HepG2 (cell line): Measurements from ENCODE around the gene TAMALIN. TPM values are rescaled to one million over a fixed set of nuclear protein-coding genes. Genes with fewer than 3 reads are reported as not detected.

Source experiments
- IRF9 ChIP-seq: sonication (generic); formaldehyde crosslinking; IDR thresholded peaks from 2 replicates; pipeline ENCODE4 v1.8.0; 2022; ENCODE audit warnings: missing genetic modification reagents, mild to moderate bottlenecking, borderline replicate concordance
- PRDM15 ChIP-seq: sonication (generic); formaldehyde crosslinking; IDR thresholded peaks from 2 replicates; pipeline ENCODE4 v1.4.0; 2020; ENCODE audit warnings: missing genetic modification reagents
- TCF7L2 ChIP-seq: IDR thresholded peaks from 2 replicates; pipeline ENCODE4 v1.6.1; 2011; ENCODE audit warnings: mild to moderate bottlenecking, low read depth, low read length, moderate library complexity
- TERF1 ChIP-seq: sonication (generic); formaldehyde crosslinking; IDR thresholded peaks from 2 replicates; pipeline ENCODE4 v1.8.0; 2022; ENCODE audit warnings: mild to moderate bottlenecking, missing genetic modification reagents, moderate library complexity
- ZMAT3 ChIP-seq: sonication (generic); formaldehyde crosslinking; conservative IDR thresholded peaks from 2 replicates; pipeline ENCODE4 v1.7.0; 2021; ENCODE audit warnings: missing genetic modification reagents
- ZNF275 ChIP-seq: sonication (generic); formaldehyde crosslinking; IDR thresholded peaks from 2 replicates; pipeline ENCODE4 v1.8.0; 2022; ENCODE audit warnings: missing genetic modification reagents, mild to moderate bottlenecking, inconsistent platforms, borderline replicate concordance
- ZNF407 ChIP-seq: sonication (generic); formaldehyde crosslinking; IDR thresholded peaks from one replicate; pipeline ENCODE4 v1.5.1; 2020; ENCODE audit warnings: mild to moderate bottlenecking, missing genetic modification reagents; ENCODE audit errors: not compliant biosample characterization
- ZNF614 ChIP-seq: IDR thresholded peaks from 2 replicates; pipeline ENCODE4 v1.6.1; 2018; ENCODE audit warnings: missing biosample characterization, missing genetic modification reagents, inconsistent platforms, borderline replicate concordance
- polyA plus RNA-seq, 8 experiments: library from polyadenylated mRNA; depleted of rRNA in 3 of 8; stranded (reverse) in 7 of 8; unstranded in 1 of 8; fragments of >200 nt; fragmentation: Illumina TruSeq in 4 of 8; extraction: Trizol in 4 of 8; gene quantifications; 2 replicates each; pipeline versions ENCODE4 v1.2.1 to v1.2.3, GENCODE V29; 2011 to 2016; ENCODE audit warnings: low read depth in 4 of 8, missing spikeins in 1 of 8, mixed read lengths in 1 of 8; ENCODE audit not compliant: insufficient read depth in 1 of 8
- total RNA-seq, 5 experiments: library from RNA; depleted of rRNA; stranded (reverse); fragments of >200 nt; fragmentation: Illumina TruSeq; extraction: Trizol; gene quantifications; 2 replicates each; pipeline ENCODE4 v1.2.3, GENCODE V29; 2016; ENCODE audit warnings: low read depth in 1 of 5
- TF ChIP-seq, protein P1 (sequence below): sonication (generic); formaldehyde crosslinking; IDR thresholded peaks from 2 replicates; pipeline ENCODE4 v1.5.0; 2020; ENCODE audit warnings: missing genetic modification reagents, mild to moderate bottlenecking, borderline replicate concordance

The TAMALIN gene
- total and polyA plus RNA-seq, 2 of the 13 experiments (the other 11 are each of a cell fraction or from before 2014, with no cell fraction given) = 2.9 to 10.9 TPM

DNA sequence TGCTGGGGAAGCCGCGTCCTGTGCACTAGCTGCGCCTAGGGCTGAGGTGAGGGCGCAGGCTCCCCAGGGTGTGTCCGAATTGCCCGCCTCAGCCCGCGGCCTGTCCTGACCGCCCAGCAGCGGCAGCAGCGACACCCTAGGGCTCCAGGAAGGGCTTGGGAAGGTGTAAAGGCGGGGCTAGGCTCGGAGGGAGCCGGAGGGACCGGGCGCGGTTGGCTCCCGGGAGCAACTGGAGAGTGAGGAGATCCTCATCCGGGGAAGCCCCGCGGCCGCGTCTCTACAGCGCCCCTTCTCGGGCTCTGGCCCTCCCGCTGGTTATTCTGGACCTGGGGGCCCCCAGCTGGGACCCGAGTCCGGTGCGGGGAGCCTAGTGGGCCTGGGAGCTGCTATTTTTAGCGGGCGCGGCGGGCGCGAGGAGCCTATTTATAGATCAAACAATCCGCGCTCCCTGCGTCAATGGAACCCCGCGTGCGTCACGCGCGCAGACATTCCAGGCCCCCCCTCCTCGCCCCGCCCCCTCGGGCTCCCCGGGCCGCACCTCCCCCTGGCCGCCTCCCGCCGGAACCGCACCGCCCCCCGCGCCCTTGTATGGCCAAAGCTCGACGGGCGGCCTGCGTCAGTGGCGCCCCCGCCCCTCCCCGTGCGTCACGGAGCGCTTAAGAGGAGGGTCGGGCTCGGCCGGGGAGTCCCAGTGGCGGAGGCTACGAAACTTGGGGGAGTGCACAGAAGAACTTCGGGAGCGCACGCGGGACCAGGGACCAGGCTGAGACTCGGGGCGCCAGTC lies 44.2 kb downstream of the TAMALIN start, which contains the start of gene NR4A1 (continued):
- no peak for TF ChIP-seq ZNF275
- TF ChIP-seq ZNF407 (CRISPR knock-in tag) = peak; percentile 79
- TF ChIP-seq ZMAT3 (CRISPR knock-in tag) = no peak
- TF ChIP-seq IRF9 (CRISPR knock-in tag) = no peak
- TF ChIP-seq ZNF614 = no peak
- peak; percentile 29; the same call in 1 of the 2 replicates for TF ChIP-seq PRDM15
- TF ChIP-seq TCF7L2 = no peak
- no peak for TF ChIP-seq TERF1 (CRISPR knock-in tag)
- TF ChIP-seq, protein P1, sequence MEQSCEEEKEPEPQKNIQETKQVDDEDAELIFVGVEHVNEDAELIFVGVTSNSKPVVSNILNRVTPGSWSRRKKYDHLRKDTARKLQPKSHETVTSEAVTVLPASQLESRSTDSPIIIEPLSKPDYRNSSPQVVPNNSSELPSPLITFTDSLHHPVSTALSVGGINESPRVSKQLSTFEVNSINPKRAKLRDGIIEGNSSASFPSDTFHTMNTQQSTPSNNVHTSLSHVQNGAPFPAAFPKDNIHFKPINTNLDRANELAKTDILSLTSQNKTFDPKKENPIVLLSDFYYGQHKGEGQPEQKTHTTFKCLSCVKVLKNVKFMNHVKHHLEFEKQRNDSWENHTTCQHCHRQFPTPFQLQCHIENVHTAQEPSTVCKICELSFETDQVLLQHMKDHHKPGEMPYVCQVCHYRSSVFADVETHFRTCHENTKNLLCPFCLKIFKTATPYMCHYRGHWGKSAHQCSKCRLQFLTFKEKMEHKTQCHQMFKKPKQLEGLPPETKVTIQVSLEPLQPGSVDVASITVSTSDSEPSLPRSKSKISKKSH = no peak
